HL-60 (cell line): ENCODE measurements around the gene LRFN2.

Experiments
- CTCF ChIP-seq: IDR thresholded peaks from one replicate; pipeline ENCODE4 v1.5.1; 2011; ENCODE audit warnings: low read length, control low read depth, inconsistent platforms; ENCODE audit not compliant: insufficient read depth
- POLR2AphosphoS5 ChIP-seq: IDR thresholded peaks from 2 replicates; pipeline ENCODE4 v1.6.1; 2012; ENCODE audit warnings: low read depth
- REST ChIP-seq: IDR thresholded peaks from 2 replicates; pipeline ENCODE4 v1.6.1; 2012; ENCODE audit warnings: low read depth; ENCODE audit not compliant: insufficient replicate concordance

GRCh38 chr6:40585651-40586269 lies 1.4 kb downstream of the LRFN2 start:
- TF ChIP-seq CTCF (no peak), POLR2AphosphoS5 (no peak), REST (no peak)
